Ecto neural progenitor cell (in vitro differentiated cells): ENCODE data around the gene RHBDD3.

Experiments
- DNase-seq: peaks from one replicate; pipeline ENCODE4 v3.0.0-alpha.2; 2018; ENCODE audit warnings: low spot score

The RHBDD3 gene

DNA sequence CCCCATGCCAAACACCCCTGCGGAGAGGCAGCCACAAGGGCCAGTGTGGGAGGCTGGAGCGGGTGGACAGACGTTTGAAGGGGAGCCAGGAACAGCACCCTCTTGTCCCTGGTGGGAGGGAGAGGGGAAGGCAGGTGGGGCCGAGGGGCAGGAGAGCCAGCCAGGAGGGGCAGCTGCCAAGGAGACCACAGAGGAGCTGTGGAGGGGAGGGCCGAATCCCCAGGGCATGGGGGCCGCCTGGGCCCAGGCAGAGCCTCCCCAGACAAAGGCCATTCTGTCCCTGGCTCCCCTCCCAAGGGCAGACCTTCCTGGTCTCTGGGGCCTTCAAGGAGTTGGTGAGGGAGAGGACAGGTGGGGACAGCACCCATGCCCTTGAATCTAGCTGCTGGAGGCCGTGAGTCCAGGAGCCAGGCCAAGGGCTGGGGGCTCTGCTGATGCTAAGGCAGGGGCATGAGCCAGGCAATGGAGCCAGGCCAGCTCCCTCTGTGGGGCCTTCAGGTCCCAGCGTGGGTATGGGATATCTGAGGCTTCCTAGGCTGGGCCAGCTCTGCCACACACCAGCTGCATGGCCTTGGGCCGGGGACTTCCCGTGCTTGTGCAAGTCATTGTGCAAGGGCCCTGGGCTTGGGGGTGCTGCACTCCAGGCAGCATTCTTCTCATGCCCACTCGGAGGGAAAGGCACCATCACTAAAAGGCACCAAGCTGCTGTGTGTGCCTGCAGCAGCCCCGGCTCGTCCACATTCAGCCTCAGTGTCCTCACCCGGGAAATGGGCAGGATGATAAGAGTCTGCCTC lies 50.7 kb downstream of the RHBDD3 start:
- DNase-seq = no peak

DNA sequence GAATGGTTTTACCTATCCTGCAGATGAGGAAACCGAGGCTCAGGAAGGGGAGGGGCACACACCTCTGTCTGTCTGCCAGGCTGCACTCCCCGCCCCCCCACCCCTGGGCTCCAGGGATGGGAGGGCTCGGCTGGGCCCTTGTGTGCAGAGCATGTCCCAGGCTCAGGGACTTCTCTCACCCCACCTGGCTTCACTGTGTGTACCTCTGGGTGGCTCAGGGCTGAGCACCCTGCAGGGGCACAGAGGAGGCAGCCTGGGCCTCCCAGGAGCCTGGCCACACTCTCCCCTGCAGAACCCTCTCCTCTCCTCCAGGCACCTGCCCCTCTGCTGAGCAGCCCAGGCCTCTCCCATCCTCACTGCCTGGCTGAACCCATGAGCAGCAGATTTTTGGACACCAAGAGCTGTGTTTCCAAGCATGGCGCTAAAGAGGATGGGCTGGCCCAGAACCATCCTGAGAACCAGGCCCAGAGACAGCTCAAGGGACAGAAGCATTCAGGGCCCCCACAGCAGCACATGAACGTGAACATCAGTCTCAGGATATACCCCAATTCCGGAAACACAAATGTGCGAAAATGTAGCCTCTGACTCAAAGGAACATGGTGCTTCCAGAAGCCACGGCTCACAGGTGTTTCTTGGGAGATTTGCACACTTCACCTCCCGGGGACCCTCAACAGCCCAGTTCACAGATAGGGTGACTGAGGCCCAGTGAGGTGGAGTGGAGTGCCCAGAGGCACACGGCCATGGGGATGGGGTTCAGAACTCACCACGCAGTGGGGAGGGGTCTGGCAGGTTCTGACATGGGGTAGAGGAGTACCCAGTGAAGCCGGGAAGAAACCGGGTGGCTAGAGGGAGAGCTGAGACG lies 51.5 kb downstream of the RHBDD3 start:
- no peak for DNase-seq

DNA sequence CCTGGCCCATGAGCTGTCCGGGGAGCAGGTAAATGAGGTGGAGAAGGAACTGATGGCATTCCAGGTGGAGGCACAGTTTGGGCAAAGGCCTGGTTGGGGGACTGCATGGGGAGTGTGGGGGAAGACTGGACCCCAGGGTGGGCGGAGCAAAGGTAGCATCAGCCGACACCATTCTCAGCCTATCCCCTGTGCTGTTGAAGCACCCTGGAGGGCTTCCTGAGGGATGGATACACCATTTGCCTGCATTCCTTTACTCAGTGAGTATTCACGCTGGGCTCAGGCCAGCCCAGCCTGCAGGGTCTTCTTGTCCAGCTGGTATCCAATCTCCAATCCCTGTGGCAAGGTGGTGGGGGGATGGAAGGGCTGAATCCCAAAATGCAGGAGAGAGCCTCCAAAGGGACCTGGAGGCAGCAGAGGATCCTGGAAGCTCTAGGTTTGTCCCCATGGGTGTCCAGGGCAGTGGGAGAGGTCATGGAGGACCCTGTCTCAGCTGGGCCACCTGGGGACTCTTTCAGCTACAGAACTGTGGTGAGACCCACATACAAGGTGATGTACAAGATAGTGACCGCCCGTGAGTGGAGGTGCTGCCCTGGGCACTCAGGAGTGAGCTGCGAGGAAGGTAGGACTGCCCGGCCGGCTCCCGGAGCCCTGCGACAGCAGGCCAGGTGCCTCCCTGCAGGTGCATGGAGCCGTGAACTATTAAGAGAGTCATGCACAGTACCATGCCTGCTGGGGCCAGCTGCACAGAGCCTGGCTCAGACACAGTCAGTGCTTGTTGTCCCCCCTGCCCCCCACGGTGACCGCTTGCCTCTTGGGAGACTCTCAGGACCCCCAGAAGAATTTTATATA lies 52.5 kb downstream of the RHBDD3 start:
- DNase-seq = no peak

DNA sequence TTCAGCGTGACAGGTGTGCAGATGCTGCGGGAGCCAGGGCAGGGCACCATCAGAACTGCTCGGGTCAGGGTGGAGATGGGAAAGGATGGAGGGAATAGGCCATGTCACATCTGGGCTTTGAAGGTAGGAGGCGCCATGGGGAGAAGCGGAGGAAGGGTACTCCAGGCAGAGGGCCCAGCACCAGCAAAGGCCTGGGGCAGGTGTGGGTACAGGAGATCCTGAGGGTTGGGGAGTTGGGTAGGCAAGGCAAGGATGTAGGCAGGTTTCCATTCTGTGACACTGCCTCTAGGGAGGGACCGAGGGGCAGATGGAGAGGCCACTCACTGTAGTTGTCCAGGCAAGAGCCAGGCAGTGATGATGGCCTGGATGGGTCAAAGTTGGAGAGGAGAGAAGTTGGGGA lies 53.5 kb downstream of the RHBDD3 start:
- no peak for DNase-seq

DNA sequence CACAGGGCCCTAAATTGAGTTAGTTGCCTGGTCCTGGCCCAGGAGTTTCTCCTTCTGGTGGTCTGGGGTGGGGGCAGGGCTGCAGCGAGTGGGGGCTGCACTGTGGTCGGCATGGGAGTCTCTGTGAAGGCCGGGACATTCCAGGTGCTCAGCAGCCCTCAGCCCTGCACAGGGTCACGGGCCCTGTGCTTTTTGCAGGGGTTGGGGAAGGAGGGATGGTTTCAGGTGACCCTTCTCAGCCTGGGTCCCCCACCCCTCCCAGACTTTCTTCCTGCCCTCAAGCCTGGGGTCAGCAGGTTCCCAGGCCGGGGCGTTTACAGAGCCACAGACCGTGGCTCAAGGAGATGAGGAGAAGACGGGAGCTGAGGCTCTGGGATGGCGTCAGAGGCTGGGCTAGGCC lies 54.3 kb downstream of the RHBDD3 start:
- no peak for DNase-seq

DNA sequence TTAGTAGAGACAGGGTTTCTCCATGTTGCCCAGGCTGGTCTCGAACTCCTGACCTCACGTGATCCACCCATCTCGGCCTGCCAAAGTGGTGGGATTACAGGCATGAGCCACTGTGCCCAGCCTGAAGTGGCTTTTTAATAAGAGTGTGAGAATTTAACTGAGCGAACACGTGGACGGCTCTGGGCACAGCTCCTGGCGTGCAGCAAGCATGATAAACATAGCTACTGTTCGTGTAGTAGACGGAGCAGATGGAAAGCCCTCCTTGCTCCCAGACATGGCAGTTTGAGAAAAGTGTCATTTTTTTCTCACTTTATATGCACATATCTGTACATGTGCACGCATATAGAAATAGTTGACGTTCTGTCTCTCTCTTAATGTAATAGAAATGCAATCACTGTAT lies 55.0 kb downstream of the RHBDD3 start:
- DNase-seq = no peak

DNA sequence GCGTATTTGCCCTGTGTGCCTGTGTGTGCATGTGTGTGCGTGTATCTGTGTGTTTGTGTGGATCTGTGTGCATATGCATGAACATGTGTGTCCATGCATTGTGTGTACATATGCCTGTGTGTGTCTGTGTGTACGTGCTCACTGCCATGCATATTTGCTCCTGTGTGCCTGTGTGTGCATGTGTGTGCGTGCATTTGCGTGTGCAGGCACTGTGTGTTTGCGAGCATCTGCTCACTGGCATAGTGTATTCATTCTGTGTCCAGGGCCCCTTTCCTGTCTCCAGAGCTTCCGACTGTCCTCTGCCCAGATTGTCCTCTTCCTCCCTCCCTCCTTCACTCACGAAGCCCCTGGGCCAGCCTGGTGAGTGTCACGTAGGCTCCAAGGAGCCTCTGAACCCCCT lies 56.3 kb downstream of the RHBDD3 start:
- no peak for DNase-seq

DNA sequence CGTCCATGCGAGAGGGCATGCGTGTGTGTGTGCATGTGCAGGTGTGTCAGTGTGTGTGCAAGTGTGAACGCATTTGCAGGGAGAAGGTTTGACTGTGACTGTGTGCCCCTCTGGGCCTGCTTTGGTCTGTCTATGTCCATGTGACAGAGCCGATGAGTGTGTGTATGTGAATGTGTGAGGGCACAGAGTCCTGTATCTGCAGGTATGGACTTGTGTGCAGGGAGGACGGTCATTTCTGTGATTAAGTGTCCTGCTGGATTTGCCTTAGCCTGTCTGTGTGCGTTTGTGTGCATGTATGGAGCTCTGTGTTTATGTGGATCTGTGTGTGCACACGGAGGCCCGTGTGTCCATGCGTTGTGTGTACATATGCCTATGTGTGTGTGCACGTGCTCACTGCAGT lies 56.7 kb downstream of the RHBDD3 start:
- DNase-seq = no peak
